ENCODE results near the gene TREX2.

GRCh38 chrX:153455571-153455970 lies 9.7 kb upstream of the TREX2 start:
- TF ChIP-seq CTCF (IDR thresholded peaks at IDR 0.05), result no peak
- no peak for TF ChIP-seq POLR2A (IDR thresholded peaks at IDR 0.05)

All from heart left ventricle (tissue), 13 donors.